ENCODE results near the gene COA1.

COA1 gene

DNA sequence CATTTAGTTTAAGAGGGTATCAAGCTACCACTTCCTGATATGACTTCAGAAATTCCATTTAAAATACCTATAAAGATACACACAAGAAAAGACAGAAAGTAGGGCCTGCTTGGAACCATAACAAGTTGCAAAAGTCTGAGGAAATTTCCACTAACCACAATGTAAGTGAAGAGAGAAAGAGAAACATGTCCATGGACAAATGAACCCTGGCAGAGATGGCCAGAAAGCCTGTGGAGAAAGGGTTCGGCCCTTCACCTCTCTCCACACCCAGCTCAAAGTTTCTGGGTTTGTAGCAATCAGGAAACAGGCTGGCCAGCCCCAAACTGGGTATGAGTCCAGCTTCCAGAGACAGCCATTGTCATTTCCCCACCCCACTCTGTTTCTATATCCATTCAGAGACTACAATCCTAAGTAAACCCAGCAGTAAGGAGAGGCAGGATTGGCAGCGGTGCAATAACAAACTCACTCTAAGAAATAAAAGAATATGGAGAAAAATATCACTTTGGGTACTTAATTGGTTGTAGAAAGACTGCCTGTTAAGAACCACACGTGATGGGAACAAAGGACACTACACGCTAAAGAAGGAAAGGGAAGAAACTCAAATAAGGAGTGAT, 75.3 kb downstream of the COA1 start:
- Histone ChIP-seq H3K36me3 (peaks cover 22% of the 10 kb centered on the region), H3K27ac (no peak overlapping the region), H3K4me3 (ENCODE audit: low read depth, low read length) (no peak overlapping the region), H3K9me3 (ENCODE audit: severe bottlenecking) (no peaks in the 10 kb centered on the region), H3K27me3 (ENCODE audit: insufficient read depth, low read depth, severe bottlenecking) (no peaks in the 10 kb centered on the region)
- TF ChIP-seq, protein P1, sequence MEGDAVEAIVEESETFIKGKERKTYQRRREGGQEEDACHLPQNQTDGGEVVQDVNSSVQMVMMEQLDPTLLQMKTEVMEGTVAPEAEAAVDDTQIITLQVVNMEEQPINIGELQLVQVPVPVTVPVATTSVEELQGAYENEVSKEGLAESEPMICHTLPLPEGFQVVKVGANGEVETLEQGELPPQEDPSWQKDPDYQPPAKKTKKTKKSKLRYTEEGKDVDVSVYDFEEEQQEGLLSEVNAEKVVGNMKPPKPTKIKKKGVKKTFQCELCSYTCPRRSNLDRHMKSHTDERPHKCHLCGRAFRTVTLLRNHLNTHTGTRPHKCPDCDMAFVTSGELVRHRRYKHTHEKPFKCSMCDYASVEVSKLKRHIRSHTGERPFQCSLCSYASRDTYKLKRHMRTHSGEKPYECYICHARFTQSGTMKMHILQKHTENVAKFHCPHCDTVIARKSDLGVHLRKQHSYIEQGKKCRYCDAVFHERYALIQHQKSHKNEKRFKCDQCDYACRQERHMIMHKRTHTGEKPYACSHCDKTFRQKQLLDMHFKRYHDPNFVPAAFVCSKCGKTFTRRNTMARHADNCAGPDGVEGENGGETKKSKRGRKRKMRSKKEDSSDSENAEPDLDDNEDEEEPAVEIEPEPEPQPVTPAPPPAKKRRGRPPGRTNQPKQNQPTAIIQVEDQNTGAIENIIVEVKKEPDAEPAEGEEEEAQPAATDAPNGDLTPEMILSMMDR (IDR thresholded peaks at IDR 0.05; ENCODE audit: low read depth, low read length): no peak
- no peak for DNase-seq

DNA sequence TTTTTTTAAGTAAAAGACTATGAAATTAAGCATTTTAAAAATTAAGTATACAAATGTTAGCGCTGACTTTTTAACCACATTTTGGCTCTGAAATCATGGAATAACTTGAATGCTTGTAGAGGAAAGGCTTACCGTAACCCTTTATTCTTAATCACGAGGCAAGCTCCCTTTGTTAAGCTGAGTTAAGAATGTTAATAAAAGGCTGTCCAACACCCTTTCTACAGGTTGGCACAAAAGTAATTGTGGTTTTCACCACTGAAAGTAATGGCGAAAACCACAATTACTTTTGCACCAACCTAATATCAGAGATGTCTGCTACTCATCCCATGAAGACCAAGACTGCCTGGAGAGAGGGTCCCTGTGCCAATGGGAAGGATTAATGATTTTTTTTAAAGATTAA, 75.9 kb downstream of the COA1 start:
- H3K27me3 ChIP-seq (ENCODE audit: insufficient read depth, low read depth, severe bottlenecking): no peaks in the 10 kb centered on the region
- H3K9me3 ChIP-seq (ENCODE audit: severe bottlenecking): no peaks in the 10 kb centered on the region
- H3K27ac ChIP-seq: no peak overlapping the region
- H3K36me3 ChIP-seq: peaks cover 27% of the 10 kb centered on the region
- no peak for DNase-seq
- TF ChIP-seq, protein P1 (IDR thresholded peaks at IDR 0.05; ENCODE audit: low read depth, low read length): no peak
- no peak overlapping the region for H3K4me3 ChIP-seq (ENCODE audit: low read depth, low read length)

DNA sequence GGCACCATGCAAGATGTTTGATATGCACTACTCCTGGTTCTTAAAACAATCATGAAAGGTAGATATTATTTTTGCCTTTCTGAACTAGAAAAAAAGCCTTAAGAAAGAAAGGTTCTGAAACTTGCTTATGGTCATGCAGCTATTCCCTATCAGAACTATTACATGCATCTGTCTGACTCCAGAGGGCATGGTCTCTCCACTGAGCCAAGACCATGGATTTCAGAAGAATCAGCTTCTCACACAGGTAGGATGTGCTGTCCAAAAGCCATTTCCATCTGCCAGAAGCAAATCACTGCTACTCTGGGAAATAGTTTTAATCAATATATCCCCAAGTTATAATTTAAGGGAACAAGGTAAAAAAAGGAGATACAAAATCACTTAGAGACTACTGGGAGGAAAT, 77.0 kb downstream of the COA1 start:
- H3K4me3 ChIP-seq (ENCODE audit: low read depth, low read length): no peak overlapping the region
- TF ChIP-seq, protein P1 (IDR thresholded peaks at IDR 0.05; ENCODE audit: low read depth, low read length): no peak
- no peak for DNase-seq
- peaks cover 37% of the 10 kb centered on the region for H3K36me3 ChIP-seq
- H3K27ac ChIP-seq: no peak overlapping the region
- H3K9me3 ChIP-seq (ENCODE audit: severe bottlenecking): no peaks in the 10 kb centered on the region
- no peaks in the 10 kb centered on the region for H3K27me3 ChIP-seq (ENCODE audit: insufficient read depth, low read depth, severe bottlenecking)

DNA sequence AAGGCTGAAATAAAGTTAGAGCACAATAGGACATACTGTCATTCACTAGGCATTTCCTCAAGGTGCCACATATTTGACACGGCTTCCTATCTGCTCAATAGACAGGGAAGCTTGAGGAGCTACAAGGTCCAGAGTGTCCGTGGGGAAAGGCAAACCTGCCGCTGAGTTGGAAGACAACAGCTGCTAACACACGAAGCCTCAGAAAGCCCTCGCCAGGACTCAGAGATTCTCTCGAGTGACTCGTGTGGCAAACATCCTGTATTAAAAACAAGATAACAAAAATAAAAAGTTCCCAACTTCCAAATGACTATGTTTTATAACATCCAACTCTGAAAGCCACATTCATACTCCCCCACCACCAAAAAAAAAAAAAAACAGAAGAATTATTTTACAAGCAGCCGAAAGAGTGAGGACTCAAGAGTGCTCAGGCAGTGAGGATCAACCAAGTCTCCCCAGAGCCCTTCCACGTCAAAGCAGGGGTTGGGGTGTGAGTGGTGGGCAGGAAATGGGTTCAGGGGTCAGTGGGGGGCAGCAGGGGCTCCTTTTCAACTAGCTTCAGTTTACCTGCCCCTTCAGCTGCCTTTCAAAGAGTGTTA, 78.8 kb downstream of the COA1 start:
- DNase-seq: no peak
- Histone ChIP-seq H3K4me3 (ENCODE audit: low read depth, low read length) (no peak overlapping the region), H3K9me3 (ENCODE audit: severe bottlenecking) (no peaks in the 10 kb centered on the region), H3K27ac (no peak overlapping the region), H3K36me3 (peaks cover 45% of the 10 kb centered on the region), H3K27me3 (ENCODE audit: insufficient read depth, low read depth, severe bottlenecking) (no peaks in the 10 kb centered on the region)
- TF ChIP-seq, protein P1 (IDR thresholded peaks at IDR 0.05; ENCODE audit: low read depth, low read length): no peak

DNA sequence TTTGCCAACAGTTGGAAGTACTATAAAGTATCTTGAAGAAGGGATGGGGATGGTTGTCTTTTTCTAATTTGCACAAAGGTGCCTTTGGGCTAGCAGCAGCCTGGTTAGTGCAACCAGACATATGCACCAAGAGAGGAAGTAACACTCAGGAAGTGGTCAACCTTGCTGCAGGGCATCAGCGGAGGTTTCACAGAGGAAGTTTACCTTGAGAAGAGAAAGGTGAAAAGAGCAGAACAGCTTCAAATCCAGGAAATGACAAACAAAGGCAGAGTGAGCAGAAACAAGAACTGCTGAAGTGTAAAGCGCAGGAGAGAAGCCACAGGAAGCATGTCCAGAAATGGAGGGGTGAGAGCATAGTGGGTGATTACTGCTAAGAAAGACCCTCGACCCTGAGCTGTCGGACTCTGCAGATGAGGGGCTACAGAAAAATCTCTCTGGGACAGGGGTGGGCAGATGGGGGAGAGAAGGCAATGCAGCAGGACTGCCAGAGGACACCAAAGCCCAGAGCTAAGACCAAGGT, 79.5 kb downstream of the COA1 start:
- H3K27me3 ChIP-seq (ENCODE audit: insufficient read depth, low read depth, severe bottlenecking): no peaks in the 10 kb centered on the region
- TF ChIP-seq, protein P1 (IDR thresholded peaks at IDR 0.05; ENCODE audit: low read depth, low read length): no peak
- H3K36me3 ChIP-seq: peaks cover 45% of the 10 kb centered on the region
- no peak overlapping the region for H3K4me3 ChIP-seq (ENCODE audit: low read depth, low read length)
- H3K27ac ChIP-seq: no peak overlapping the region
- H3K9me3 ChIP-seq (ENCODE audit: severe bottlenecking): no peaks in the 10 kb centered on the region
- no peak for DNase-seq
